GM12892 (cell line): ENCODE data around the gene TRIM59. TPM values are rescaled to one million over a fixed set of nuclear protein-coding genes. Genes with fewer than 3 reads are reported as not detected.

Experiments
- DNase-seq: peaks from one replicate; pipeline ENCODE4 v3.0.0; 2011; ENCODE audit not compliant: insufficient read length
- FAIRE-seq: peaks from 2 replicates; lab custom pipeline; 2011; peaks lifted over from hg19 to GRCh38; lab: Jason Lieb, UNC
- POLR2A ChIP-seq: IDR thresholded peaks from 2 replicates; pipeline ENCODE4 v1.6.1; 2011; ENCODE audit warnings: low read depth, low read length, control low read depth
- POLR2AphosphoS5 ChIP-seq: IDR thresholded peaks from 2 replicates; pipeline ENCODE4 v1.6.1; 2011; ENCODE audit warnings: low read depth, low read length, control low read depth
- TAF1 ChIP-seq: IDR thresholded peaks from 2 replicates; pipeline ENCODE4 v1.6.1; 2011; ENCODE audit warnings: low read depth, mild to moderate bottlenecking, control low read depth, low read length, borderline replicate concordance
- polyA plus RNA-seq: library from polyadenylated mRNA; unstranded; fragments of >200 nt; gene quantifications from one replicate; pipeline ENCODE4 v1.2.1, GENCODE V29; 2012; ENCODE audit warnings: missing spikeins, inconsistent platforms; ENCODE audit not compliant: missing spikeins

The TRIM59 gene, protein sequence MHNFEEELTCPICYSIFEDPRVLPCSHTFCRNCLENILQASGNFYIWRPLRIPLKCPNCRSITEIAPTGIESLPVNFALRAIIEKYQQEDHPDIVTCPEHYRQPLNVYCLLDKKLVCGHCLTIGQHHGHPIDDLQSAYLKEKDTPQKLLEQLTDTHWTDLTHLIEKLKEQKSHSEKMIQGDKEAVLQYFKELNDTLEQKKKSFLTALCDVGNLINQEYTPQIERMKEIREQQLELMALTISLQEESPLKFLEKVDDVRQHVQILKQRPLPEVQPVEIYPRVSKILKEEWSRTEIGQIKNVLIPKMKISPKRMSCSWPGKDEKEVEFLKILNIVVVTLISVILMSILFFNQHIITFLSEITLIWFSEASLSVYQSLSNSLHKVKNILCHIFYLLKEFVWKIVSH
- polyA plus RNA-seq: 14.1 TPM

DNA sequence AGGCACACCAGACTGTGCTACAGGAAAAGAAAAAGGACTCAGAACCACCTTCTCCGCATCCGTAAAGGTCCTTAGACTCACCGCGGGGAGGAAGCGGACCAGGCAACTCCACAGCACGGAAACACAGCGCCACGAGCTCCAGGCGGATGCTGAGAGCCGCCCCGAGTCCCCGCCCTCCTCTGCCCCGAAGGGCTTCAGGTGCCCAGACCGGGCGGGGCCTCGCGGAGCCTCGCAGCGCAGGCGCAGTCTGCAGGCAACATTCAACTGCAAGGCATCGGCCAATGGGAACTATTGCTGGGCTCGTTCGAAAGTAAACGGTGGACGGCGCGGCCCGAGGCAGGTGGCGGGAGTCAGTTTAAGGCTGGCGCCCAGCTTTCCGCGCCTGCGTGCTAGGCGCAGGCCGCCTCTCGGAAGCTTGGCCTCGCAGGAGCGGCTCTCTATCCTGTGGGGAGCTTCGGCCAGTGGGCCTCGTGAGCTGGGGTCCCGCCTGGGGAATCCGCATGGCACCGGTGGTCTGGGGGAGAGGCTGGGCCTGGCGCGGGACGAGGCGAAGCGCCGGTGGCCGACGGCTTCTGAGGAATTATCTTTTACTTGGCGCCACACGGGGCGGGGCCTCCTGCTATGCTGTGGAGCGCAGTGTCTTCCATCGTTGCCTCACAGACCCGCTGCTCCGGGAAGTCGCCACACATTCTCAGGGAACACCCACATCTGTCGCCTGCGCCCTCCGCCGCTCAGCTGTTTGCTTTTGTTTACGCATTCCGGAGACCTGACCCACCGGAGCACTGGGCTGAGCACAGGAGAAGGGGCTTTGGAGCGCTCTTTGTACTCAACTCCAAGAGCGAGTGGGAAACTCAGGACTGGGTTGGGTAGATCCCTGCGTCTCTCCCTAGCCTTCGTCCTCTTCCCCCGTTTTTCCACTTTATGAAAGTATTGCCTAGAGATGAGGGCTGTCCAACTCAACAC, at the start of gene TRIM59:
Gene TRIM59 (minus strand): TSS at position 151 of the 963 bp plus-strand sequence. CDS start 10,603 bp downstream, outside the sequence.
- TF ChIP-seq TAF1: peak; percentile 28; the same call in 1 of the 2 replicates
- TF ChIP-seq POLR2AphosphoS5: peak; percentile 91
- TF ChIP-seq POLR2A: peak; percentile 92
- FAIRE-seq (peak; percentile 97), DNase-seq (peak; percentile 98)

DNA sequence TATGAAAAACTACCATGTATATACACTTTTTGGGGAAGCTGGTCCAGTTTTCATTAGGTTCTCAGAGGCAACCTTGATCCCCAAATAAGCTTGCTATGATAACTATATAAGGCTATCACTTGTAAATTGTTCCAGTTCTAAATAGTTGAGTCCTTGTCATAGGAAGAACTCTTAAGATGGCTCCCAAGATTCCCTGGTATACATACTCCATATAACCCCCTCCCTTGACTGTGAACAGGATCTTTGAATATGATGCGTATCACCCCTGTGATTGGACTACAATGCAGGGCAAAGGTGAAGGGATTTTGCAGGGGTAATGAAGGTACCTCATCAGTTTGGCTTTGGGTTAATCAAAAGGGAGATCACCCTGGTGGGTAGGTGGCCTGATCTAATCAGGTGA, 48.6 kb upstream of the TRIM59 start:
- TF ChIP-seq POLR2AphosphoS5 (peak; percentile 59; the same call in 1 of the 2 replicates), TAF1 (no peak), POLR2A (no peak)
- DNase-seq: no peak
- FAIRE-seq: no peak

DNA sequence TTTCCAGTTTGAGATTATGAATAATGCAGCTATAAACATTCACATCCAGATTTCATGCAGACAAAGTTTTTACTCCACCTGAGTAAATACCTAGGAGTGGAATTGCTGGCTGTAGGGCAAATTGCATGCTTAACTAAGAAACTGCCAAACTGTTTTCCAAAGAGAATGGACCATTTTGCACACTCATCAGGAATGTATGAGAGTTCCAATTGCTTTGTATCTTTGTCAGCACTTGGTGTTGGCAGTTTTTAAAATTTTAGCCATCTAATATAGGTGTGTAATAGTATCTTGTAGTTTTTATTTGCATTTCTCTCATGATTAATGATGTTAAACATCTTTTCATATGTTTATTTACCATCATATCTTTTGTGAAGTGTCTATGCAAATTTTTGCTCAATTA, 40.6 kb upstream of the TRIM59 start:
- TF ChIP-seq POLR2A (no peak), POLR2AphosphoS5 (no peak), TAF1 (no peak)

DNA sequence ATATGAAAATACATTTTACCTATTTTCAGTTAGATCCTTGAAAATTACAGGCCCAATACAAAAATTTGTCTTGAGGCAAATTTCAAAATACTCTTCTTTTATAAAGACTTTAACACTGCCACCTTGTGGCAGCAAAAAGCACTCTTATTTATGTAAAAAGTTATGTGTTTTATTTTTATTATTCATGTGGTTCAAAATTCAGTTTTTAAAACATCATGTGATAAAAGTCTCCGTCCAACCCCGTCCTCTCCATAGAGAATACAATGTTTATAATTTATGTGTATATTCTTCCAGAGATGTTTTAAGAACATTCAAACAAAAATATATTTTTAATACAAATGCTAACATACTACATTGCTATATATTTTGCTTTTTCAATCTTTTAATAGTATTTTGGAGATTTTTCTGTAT, 36.9 kb upstream of the TRIM59 start:
- FAIRE-seq: no peak
- DNase-seq: no peak
- no peak for TF ChIP-seq TAF1
- no peak for TF ChIP-seq POLR2A
- TF ChIP-seq POLR2AphosphoS5: no peak

More for the DNA sequence above, 40.6 kb upstream of the TRIM59 start:
- DNase-seq: no peak
- no peak for FAIRE-seq

GRCh38 chr3:160482796-160483195, 33.2 kb upstream of the TRIM59 start:
- FAIRE-seq: no peak

GRCh38 chr3:160481856-160482255, 32.3 kb upstream of the TRIM59 start:
- DNase-seq: no peak
- no peak for TF ChIP-seq TAF1
- TF ChIP-seq POLR2AphosphoS5: no peak
- TF ChIP-seq POLR2A: no peak
- no peak for FAIRE-seq

More at GRCh38 chr3:160482796-160483195, 33.2 kb upstream of the TRIM59 start:
- no peak for TF ChIP-seq TAF1
- no peak for TF ChIP-seq POLR2A
- DNase-seq: no peak

DNA sequence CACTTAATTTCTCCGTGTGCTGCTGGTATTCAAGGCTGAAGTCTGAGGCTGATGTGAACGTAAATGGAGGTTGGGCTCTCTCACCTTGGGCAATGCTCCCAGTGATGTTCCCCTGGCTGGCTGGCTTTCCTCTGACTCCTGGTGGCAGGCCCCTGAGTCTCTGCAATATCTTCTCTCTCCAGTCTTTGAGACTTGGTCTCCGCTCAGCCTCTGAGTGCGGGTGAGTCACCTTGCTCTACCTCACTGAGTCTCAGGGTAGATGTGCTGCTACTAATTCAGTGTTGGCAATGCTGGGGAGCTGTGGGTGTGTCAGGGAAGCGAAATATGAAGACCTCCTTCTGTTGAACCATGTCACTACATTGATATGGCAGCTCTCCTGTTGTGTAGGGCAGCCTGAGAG, 31.3 kb upstream of the TRIM59 start:
- TF ChIP-seq POLR2A: no peak
- no peak for TF ChIP-seq POLR2AphosphoS5
- no peak for TF ChIP-seq TAF1
- FAIRE-seq (no peak), DNase-seq (no peak)

- FAIRE-seq (no peak), DNase-seq (no peak)
- TF ChIP-seq TAF1 (no peak), POLR2A (no peak), POLR2AphosphoS5 (no peak)
Observed at GRCh38 chr3:160479376-160479775, 29.8 kb upstream of the TRIM59 start.

DNA sequence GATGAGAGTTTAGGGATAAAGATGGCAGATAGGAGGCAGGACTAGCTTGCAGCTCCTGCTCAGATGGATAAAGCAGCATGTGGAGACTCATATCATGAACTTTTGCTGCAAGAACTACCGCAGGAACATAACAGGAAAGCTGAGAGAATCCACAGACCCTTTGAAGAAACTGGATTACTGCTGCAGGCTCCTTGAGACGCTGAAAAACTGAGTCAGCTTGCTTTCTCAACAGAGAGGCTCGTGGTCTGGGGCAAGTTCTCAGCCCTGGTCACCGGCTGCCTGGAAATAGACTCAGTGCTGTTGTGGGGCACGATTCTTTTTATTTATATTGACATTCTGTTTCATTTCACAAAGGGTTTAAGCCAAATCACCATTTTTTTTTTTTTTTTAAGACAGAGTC, 28.8 kb upstream of the TRIM59 start:
- FAIRE-seq (no peak), DNase-seq (no peak)
- TF ChIP-seq POLR2AphosphoS5 (no peak), POLR2A (no peak), TAF1 (no peak)

- no peak for DNase-seq
Observed at GRCh38 chr3:160477750-160478149, 28.2 kb upstream of the TRIM59 start.

GRCh38 chr3:160475884-160476283, 26.3 kb upstream of the TRIM59 start:
- no peak for FAIRE-seq
- TF ChIP-seq POLR2AphosphoS5 (no peak), POLR2A (no peak), TAF1 (no peak)
- DNase-seq: no peak

More at GRCh38 chr3:160477750-160478149, 28.2 kb upstream of the TRIM59 start:
- no peak for FAIRE-seq
- TF ChIP-seq TAF1: no peak
- no peak for TF ChIP-seq POLR2AphosphoS5
- no peak for TF ChIP-seq POLR2A
